A549 (cell line): Measurements from ENCODE around the gene PTPRK.

Source experiments
- CBX8 ChIP-seq: fragments of 200-600 bp; sonication (generic); IDR thresholded peaks from 2 replicates; pipeline ENCODE4 v1.6.1; 2016
- CEBPB ChIP-seq, 2 experiments: fragments of >200 bp in 1 of 2; sonication (Bioruptor Twin) in 1 of 2; formaldehyde crosslinking in 1 of 2; IDR thresholded peaks; 2 replicates each; pipeline ENCODE4 v1.6.1; 2012 to 2016
- CTCF ChIP-seq: fragments of >200 bp; sonication (Bioruptor Twin); formaldehyde crosslinking; IDR thresholded peaks from 3 replicates; pipeline ENCODE4 v1.5.1; 2016
- JUN ChIP-seq, 2 experiments: fragments of >200 bp; sonication (Bioruptor Twin); formaldehyde crosslinking; IDR thresholded peaks; 2 replicates in 1 of 2; 3 replicates in 1 of 2; pipeline ENCODE4 v1.6.1; 2016 to 2017
- KDM1A ChIP-seq: fragments of 200-600 bp; sonication (generic); IDR thresholded peaks from 2 replicates; pipeline ENCODE4 v1.6.1; 2016; ENCODE audit warnings: low read depth, mild to moderate bottlenecking
- MAZ ChIP-seq: fragments of 150-350 bp; IDR thresholded peaks from 2 replicates; pipeline ENCODE4 v1.6.1; 2014; ENCODE audit warnings: antibody characterized with exemption, low read depth, low read length, borderline replicate concordance
- NFE2L2 ChIP-seq: fragments of 150-350 bp; conservative IDR thresholded peaks from 2 replicates; pipeline ENCODE4 v1.6.1; 2014; ENCODE audit warnings: low read length
- NR3C1 ChIP-seq: fragments of >200 bp; sonication (Bioruptor Twin); formaldehyde crosslinking; IDR thresholded peaks from 3 replicates; pipeline ENCODE4 v1.6.1; 2017
- POLR2A ChIP-seq: IDR thresholded peaks from 2 replicates; pipeline ENCODE4 v1.6.1; 2012; ENCODE audit warnings: mild to moderate bottlenecking, low read length
- RFX5 ChIP-seq: fragments of 450-650 bp; IDR thresholded peaks from 2 replicates; pipeline ENCODE4 v1.7.1; 2014; ENCODE audit warnings: antibody characterized with exemption, mild to moderate bottlenecking, moderate library complexity
- TP53 ChIP-seq: fragments of 250-450 bp; sonication (Bioruptor Pico); IDR thresholded peaks from 2 replicates; pipeline ENCODE4 v1.5.0; 2021; ENCODE audit warnings: mild to moderate bottlenecking, moderate library complexity

- no peak for TF ChIP-seq KDM1A
- no peak for TF ChIP-seq CBX8
- no peak for TF ChIP-seq CTCF
- no peak for TF ChIP-seq NFE2L2
- no peak for TF ChIP-seq TP53
- no peak for TF ChIP-seq RFX5
- no peak for TF ChIP-seq CEBPB (IDR thresholded peaks at IDR 0.05)
- no peak for TF ChIP-seq JUN (IDR thresholded peaks at IDR 0.05)
- TF ChIP-seq POLR2A: no peak
- no peak for TF ChIP-seq NR3C1
- no peak for TF ChIP-seq MAZ
These were observed 248.9 kb downstream of the PTPRK start for GRCh38 chr6:128271527-128271926.
